Activated CD4-positive, alpha-beta T cell treated with anti-CD3 and anti-CD28 coated beads for 36 hours (primary cell): Measurements from ENCODE around the gene PXDC1. TPM values are rescaled to one million over a fixed set of nuclear protein-coding genes. Genes with fewer than 3 reads are reported as not detected.
"Not testable (repeated sequence)": the region's sequence is repeated elsewhere in the genome, so short reads cannot be mapped to it uniquely, and the experiment has no call there.

Experiments used
- ATAC-seq: fragments of 200-7000 bp; cut with Tn5 transposase; one replicate; pipeline ENCODE4 v1.10.0; 2021; ENCODE audit warnings: mild to moderate bottlenecking, moderate library complexity
- CTCF ChIA-PET: fragments of 350-600 bp; sonication (Branson Sonifier 250); formaldehyde crosslinking; loops from one replicate; lab custom pipeline; 2021; ENCODE audit warnings: antibody characterized with exemption; lab: Charles Lee
- POLR2A ChIA-PET: fragments of 350-600 bp; sonication (Branson Sonifier 250); formaldehyde crosslinking; loops from one replicate; lab custom pipeline; 2021; ENCODE audit warnings: antibody characterized with exemption, inconsistent platforms; lab: Charles Lee
- DNase-seq: peaks from one replicate; pipeline ENCODE4 v3.0.0-alpha.2; 2020
- H3K27ac Mint-ChIP-seq: one replicate; pipeline ENCODE4 v1.8.0; 2021; ENCODE audit warnings: mixed read lengths
- H3K27me3 Mint-ChIP-seq: one replicate; pipeline ENCODE4 v1.8.0; 2021; ENCODE audit warnings: mixed read lengths
- H3K36me3 Mint-ChIP-seq: one replicate; pipeline ENCODE4 v1.8.0; 2021; ENCODE audit warnings: low read depth, mixed read lengths
- H3K4me1 Mint-ChIP-seq: one replicate; pipeline ENCODE4 v1.8.0; 2021; ENCODE audit warnings: mixed read lengths
- H3K4me3 Mint-ChIP-seq: one replicate; pipeline ENCODE4 v1.8.0; 2021; ENCODE audit warnings: mild to moderate bottlenecking, moderate library complexity, mixed read lengths
- H3K9me3 Mint-ChIP-seq: one replicate; pipeline ENCODE4 v1.8.0; 2021; ENCODE audit warnings: low read depth, mixed read lengths
- intact Hi-C, 2 experiments: fragments of 100-400 bp; cut with DNase I in 1 of 2; cut with micrococcal nuclease in 1 of 2; formaldehyde crosslinking; loops; one replicate each; pipeline versions ENCODE4 v1.14.2 to v1.15.1; 2022 to 2024; cut with DNase I, micrococcal nuclease
- total RNA-seq, 2 experiments: library from RNA; stranded (reverse); gene quantifications; one replicate each; pipeline ENCODE4 v1.2.3, GENCODE V29; 2021

Gene PXDC1
- total RNA-seq, 2 experiments from 2014 or later, result 1.6 to 2.4 TPM

DNA sequence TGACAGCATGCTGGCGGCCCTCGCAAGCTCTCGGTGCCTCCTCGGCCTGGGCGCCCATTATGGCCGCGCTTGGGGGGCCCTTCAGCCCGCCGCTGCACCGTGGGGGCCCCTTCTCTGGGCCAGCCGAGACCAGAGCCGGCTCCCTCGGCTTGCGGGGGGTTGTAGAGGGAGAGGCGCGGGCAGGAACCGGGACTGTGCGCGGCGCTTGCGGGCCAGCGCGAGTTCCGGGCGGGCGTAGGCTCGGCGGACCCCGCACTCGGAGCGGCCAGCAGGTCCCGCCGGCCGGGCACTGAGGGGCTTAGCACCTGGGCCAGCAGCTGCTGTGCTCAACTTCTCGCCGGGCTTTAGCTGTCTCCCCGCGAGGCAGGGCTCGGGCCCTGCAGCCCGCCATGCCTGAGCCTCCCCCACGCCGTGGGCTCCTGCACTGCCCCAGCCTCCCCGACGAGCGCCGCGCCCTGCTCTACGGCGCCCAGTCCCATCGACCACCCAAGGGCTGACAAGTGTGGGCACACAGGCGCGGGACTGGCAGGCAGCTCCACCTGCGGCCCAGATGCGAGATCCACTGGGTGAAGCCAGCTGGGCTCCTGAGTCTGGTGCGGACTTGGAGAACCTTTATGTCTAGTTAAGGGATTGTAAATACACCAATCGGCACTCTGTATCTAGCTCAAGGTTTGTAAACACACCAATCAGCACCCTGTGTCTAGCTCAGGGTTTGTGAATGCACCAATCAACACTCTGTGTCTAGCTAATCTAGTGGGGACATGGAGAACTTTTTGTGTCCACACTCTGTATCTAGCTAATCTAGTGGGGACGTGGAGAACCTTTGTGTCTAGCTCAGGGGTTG is 6.7 kb upstream of the PXDC1 start:
- intact Hi-C loops, result not testable (repeated sequence)

DNA sequence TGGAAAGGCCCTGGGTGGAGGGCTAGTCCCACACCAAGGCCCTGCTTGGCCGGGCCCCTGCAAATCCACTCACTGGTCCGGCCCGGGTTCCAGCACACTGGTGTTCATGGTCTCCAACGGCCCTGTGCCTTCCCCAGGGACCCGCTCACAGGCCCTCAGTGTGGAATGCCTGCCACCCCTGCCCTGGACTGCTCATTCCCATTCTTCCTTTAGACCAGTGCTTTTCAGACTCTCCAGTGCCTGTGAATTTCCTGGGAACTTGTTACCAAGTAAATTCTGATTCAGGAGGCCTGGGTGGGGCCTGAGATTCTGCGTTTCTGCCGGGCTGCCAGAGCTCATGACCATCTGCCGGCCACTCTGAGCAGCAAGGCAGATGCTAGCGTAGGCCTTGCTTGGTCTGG is 5.7 kb upstream of the PXDC1 start:
- H3K4me3 Mint-ChIP-seq, result no peak overlapping the region
- intact Hi-C loops, result no loop called here
- DNase-seq (no peak), ATAC-seq (no peak)
- H3K36me3 Mint-ChIP-seq, result no peaks in the 10 kb centered on the region
- POLR2A ChIA-PET, result no interaction called here
- CTCF ChIA-PET, result interaction anchor here (1.2 to 1.8 kb wide), 2 partner anchors 11 to 91 kb away, joined by 3 to 6 read pairs; partner anchors contain the start of gene FAM50B
- no peaks in the 10 kb centered on the region for H3K9me3 Mint-ChIP-seq
- H3K4me1 Mint-ChIP-seq, result peaks cover 2% of the 10 kb centered on the region
- no peak overlapping the region for H3K27ac Mint-ChIP-seq
- peaks cover 15% of the 10 kb centered on the region for H3K27me3 Mint-ChIP-seq

More for the DNA sequence above, 6.7 kb upstream of the PXDC1 start:
- H3K9me3 Mint-ChIP-seq, H3K4me1 Mint-ChIP-seq, H3K36me3 Mint-ChIP-seq, POLR2A ChIA-PET, H3K4me3 Mint-ChIP-seq, H3K27ac Mint-ChIP-seq, DNase-seq, ATAC-seq: not testable (repeated sequence)
- CTCF ChIA-PET, result interaction anchor here (0.6 to 1.2 kb wide), 3 partner anchors 9 to 221 kb away, joined by 3 read pairs; no protein-coding TSS in a partner anchor
- H3K27me3 Mint-ChIP-seq, result peaks cover 12% of the 10 kb centered on the region

DNA sequence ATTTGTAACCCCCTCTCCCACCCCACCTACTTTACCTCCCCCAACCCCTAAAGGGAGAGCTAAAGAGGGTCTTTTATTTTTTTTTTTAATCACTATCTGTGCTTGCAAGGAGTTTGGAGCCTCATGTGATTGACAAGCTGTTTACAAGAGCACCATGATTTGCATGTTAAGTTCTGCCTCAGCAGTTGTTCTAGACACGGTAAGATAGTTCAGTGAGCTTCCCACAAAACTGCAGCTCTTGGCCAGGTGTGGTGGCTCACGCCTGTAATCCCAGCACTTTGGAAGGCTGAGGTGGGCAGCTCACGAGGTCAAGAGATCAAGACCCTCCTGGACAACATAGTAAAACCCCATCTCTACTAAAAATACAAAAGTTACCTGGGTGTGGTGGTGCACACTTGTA is 5.0 kb upstream of the PXDC1 start:
- Mint-ChIP-seq H3K27me3 (peaks cover 15% of the 10 kb centered on the region), H3K36me3 (no peaks in the 10 kb centered on the region), H3K27ac (no peak overlapping the region), H3K9me3 (no peaks in the 10 kb centered on the region), H3K4me1 (peaks cover 2% of the 10 kb centered on the region), H3K4me3 (no peak overlapping the region)
- intact Hi-C loops, result no loop called here
- ChIA-PET POLR2A (interaction anchor here (0.7 kb wide), 1 partner anchor 268 kb away, joined by 4 read pairs; no protein-coding TSS in a partner anchor), CTCF (interaction anchor here (0.7 to 1.8 kb wide), 5 partner anchors 9 to 222 kb away, joined by 3 to 6 read pairs (median 4); partner anchors contain the start of gene FAM50B)
- ATAC-seq (no peak), DNase-seq (no peak)

DNA sequence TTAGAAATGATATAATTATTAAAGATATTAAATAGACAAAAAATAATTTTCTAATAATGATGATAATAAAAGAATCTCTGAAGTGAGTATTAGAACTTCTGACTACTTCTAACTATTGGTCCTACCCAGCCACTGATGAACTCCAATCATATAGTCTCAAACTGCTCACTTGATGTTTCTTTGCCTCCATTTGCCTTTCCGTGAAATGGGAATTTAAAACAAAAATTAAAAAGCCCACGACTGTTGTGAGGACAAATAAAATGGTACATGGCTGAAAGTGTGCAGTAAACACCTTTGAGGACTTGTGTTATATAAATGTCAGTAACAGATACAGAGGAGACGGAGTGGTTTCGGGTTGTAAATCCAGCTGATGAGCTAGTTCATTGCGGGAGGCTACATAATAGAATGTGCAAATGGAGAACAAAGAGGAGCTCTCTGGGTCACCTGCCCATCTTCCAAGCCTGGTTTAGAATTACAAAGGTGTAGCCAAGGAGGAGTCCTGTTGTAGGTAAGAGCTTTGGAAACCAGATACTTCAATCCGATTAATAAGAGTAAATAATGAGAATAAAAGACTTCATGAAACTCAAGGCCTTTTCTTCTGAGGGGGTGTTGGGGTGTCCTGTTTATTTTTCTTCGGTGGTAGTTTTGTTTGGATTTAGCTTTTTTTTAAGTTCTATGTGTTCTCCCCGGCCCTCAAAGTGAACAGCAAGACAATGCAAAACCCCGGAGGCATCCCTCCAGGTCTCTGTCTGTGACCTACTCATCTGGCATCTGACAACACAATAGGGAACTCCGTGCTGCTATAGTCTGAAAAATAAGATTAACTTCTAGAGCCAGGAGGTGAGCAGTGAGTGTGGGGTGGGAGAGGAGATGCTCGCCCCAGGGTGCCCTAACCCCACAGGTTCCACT is 4.4 kb upstream of the PXDC1 start:
- Mint-ChIP-seq H3K27me3 (peaks cover 15% of the 10 kb centered on the region), H3K36me3 (no peaks in the 10 kb centered on the region), H3K9me3 (no peaks in the 10 kb centered on the region), H3K4me3 (no peak overlapping the region), H3K4me1 (peaks cover 2% of the 10 kb centered on the region), H3K27ac (no peak overlapping the region)
- ATAC-seq (no peak), DNase-seq (no peak)
- ChIA-PET POLR2A (interaction anchor here (0.7 kb wide), 1 partner anchor 194 kb away, joined by 3 read pairs; no protein-coding TSS in a partner anchor), CTCF (interaction anchor here (0.7 to 1.8 kb wide), 8 partner anchors 8 to 222 kb away, joined by 3 to 6 read pairs (median 4); partner anchors contain the start of gene FAM50B)
- intact Hi-C loops, result no loop called here

DNA sequence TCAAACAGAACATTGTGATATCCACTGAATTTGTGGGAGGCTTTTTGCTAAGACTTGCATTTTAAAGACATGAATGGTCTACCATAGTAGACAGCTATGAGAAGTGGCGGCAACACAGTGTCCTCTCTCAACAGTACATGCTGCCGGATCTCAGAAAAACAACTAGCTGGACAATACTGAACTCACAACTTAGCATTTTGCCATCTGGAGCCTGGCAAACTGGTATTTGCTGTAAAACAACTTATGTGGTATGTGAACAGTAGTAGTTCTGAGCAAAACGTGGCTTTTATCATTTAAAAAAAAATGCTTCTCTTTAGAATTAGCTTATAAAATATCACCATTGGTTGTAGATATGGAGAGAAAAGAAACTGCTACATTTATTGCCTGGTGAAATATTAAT is 3.3 kb upstream of the PXDC1 start:
- CTCF ChIA-PET, result interaction anchor here (1.1 to 1.5 kb wide), 3 partner anchors 9 to 14 kb away, joined by 3 to 5 read pairs (median 3); no protein-coding TSS in a partner anchor
- peaks cover 2% of the 10 kb centered on the region for H3K4me1 Mint-ChIP-seq
- no peaks in the 10 kb centered on the region for H3K36me3 Mint-ChIP-seq
- POLR2A ChIA-PET, result no interaction called here
- ATAC-seq (no peak), DNase-seq (no peak)
- H3K9me3 Mint-ChIP-seq, result no peaks in the 10 kb centered on the region
- H3K27me3 Mint-ChIP-seq, result peaks cover 15% of the 10 kb centered on the region
- intact Hi-C loops, result no loop called here
- H3K27ac Mint-ChIP-seq, result no peak overlapping the region
- H3K4me3 Mint-ChIP-seq, result no peak overlapping the region

DNA sequence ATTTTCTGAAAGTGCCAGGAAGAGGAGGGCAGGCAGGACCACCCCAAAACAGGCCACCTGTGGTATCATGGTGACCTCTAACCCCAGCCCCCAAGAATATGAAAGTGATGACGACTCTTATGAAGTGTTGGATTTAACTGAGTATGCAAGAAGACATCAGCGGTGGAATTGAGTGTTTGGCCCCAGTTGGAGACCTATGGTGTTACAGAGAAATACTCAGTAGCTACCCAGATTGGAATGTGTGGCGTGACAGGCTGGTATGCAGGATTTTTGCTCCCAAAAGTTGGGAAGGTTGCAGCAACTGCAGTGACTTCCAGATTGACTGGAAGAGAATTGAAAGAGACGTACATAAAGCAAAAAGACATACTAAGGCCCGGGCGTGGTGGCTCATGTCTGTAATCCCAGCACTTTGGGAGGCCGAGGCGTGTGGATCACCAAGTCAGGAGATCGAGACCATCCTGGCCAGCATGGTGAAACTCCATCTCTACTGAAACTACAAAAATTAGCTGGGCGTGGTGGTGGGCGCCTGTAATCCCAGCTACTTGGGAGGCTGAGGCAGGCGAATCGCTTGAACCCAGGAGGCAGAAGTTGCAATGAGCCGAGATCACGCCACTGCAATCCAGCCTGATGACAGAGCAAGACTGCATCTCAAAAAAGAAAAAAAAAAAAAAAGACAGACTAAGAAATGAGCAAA is 2.7 kb upstream of the PXDC1 start:
- H3K27ac Mint-ChIP-seq, ATAC-seq, DNase-seq, H3K4me3 Mint-ChIP-seq, H3K9me3 Mint-ChIP-seq, intact Hi-C loops, POLR2A ChIA-PET, H3K36me3 Mint-ChIP-seq, H3K4me1 Mint-ChIP-seq: not testable (repeated sequence)
- peaks cover 19% of the 10 kb centered on the region for H3K27me3 Mint-ChIP-seq
- CTCF ChIA-PET, result interaction anchor here (1.5 kb wide), 1 partner anchor 11 kb away, joined by 5 read pairs; no protein-coding TSS in a partner anchor

DNA sequence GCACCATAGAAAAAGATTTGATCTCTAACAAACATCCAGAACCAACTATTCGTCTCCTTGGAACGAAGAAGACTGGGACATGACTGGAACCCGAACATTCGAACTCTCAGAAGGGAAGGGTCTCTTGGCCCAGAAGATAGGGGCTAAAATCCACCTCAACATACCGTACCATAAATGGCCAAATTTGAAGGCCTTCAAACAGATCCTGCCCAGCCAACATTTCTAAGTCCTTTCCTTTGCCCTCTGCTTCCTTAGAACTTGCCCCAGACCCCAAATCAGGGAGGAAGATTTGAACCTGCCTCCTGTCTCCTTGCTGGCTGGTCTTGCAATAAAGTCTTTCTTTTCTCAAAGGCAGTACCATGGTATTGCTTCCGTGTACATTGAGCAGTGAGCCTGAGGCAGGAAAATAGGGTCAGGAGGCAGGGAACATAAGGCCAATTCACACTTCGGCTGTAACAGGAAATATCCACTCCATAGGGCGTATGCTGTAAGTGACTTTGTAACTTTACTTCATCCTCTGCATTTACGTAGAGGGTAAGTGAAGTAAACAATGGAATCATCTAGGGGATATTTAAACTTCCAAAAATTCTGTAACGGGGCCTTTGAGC is 1.8 kb upstream of the PXDC1 start:
- no peaks in the 10 kb centered on the region for H3K36me3 Mint-ChIP-seq
- ATAC-seq (no peak), DNase-seq (no peak)
- intact Hi-C loops, result no loop called here
- no peak overlapping the region for H3K27ac Mint-ChIP-seq
- POLR2A ChIA-PET, result no interaction called here
- no peaks in the 10 kb centered on the region for H3K9me3 Mint-ChIP-seq
- peaks cover 23% of the 10 kb centered on the region for H3K27me3 Mint-ChIP-seq
- peaks cover 2% of the 10 kb centered on the region for H3K4me1 Mint-ChIP-seq
- no peak overlapping the region for H3K4me3 Mint-ChIP-seq
- CTCF ChIA-PET, result no interaction called here

DNA sequence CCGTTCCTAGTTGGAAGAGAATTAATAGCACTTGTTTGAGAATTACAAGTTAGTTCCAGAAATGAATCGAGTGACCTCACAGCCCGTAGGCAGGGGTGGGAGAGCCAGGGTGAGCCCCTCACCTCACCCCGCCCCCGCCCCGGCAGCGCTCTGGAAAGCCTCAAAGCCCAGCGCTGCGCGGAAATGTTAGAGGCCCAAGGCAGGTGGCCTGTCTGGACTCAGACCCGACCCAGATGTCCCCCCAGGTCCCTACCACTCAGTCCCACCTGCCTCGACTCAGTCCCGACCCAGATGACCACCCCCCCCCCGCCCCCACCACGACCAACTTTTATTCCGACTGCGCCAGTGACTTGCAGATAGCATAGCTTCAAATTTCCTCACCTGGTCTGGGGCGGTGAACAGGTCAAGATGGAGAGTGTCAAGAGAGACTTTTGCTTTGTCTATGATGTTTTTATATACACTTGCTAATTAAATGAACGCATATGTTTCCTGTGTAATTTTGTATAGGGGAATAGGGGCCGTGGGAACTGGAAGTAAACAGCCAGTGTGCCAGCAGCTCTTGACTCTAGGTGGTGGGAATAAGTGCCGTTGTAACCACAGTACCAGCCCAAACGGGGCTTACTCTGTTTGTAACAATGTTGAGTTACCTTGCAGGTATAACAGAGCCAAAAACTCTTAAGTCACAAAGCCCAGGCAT is 1.2 kb upstream of the PXDC1 start:
- H3K27me3 Mint-ChIP-seq, result peaks cover 25% of the 10 kb centered on the region
- H3K27ac Mint-ChIP-seq, result no peak overlapping the region
- peak overlapping the region; percentile 10 for H3K4me3 Mint-ChIP-seq
- no peak for ATAC-seq
- ChIA-PET CTCF (interaction anchor here (0.7 kb wide), 1 partner anchor 239 kb away, joined by 3 read pairs; no protein-coding TSS in a partner anchor), POLR2A (no interaction called here)
- DNase-seq, result no peak
- no peaks in the 10 kb centered on the region for H3K36me3 Mint-ChIP-seq
- H3K9me3 Mint-ChIP-seq, result no peaks in the 10 kb centered on the region
- intact Hi-C loops, result no loop called here
- peaks cover 2% of the 10 kb centered on the region for H3K4me1 Mint-ChIP-seq

DNA sequence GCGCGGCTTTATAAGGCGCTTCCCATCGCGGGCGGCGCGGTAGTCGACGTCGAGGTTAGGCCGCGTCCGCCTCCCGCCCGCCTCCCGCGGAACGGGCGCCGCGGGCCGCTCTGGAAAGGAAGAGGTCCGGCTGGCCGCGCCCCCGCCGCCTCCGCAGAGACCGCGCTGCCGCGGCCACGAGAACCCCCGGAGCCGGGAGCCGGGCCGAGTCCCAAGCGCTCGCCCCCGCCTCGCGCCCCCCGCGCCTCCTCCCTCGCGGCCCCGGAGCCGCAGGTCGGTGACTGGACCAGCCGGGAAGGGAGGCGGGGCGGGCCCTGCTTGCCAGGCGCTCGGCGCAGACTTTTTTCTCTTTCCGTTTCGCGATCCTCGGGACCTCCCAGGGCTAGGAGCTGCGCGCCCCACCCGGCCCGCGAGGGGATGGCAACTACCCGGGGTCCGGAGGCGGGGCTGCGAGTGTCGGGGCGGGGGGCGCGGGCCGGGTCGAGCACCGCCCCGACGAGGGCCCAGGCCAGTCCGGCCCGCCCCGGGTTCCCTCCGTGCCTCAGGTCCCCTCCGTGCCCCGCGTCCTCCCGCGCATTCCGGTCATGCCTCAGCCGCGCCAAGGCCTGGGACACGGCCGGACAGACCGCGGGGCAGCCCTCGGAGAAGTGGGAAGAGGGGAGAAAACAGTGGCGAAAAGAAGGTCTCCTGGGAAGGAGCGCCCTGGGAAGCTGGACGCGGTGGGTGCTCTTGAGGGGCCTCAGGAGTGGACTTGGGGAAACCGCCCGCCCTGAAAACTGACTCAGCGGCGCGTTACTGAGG is 417 bp upstream of the PXDC1 start:
- ChIA-PET CTCF (interaction anchor here (0.7 kb wide), 1 partner anchor 240 kb away, joined by 3 read pairs; no protein-coding TSS in a partner anchor), POLR2A (no interaction called here)
- intact Hi-C loops, result no loop called here
- H3K27ac Mint-ChIP-seq, result no peak overlapping the region
- peak overlapping the region; percentile 3 for H3K4me3 Mint-ChIP-seq
- no peaks in the 10 kb centered on the region for H3K9me3 Mint-ChIP-seq
- H3K4me1 Mint-ChIP-seq, result peaks cover 2% of the 10 kb centered on the region
- DNase-seq (peak; percentile 82), ATAC-seq (peak; percentile 72)
- peaks cover 29% of the 10 kb centered on the region for H3K27me3 Mint-ChIP-seq
- no peaks in the 10 kb centered on the region for H3K36me3 Mint-ChIP-seq
